A673 (cell line): ENCODE measurements around the gene FBXO48. TPM values are rescaled to one million over a fixed set of nuclear protein-coding genes. Genes with fewer than 3 reads are reported as not detected.

Source experiments
- BruUV-seq: library from RNA; stranded (reverse); fragments of 400-500 nt; replicated peaks from 2 replicates; lab custom pipeline; 2021; lab: Mats Ljungman, UMichigan
- CTCF ChIA-PET: fragments of 300-600 bp; sonication (Branson Sonifier 250); formaldehyde crosslinking; loops from one replicate; lab custom pipeline; 2022; ENCODE audit warnings: antibody characterized with exemption; lab: Charles Lee
- POLR2A ChIA-PET: fragments of 300-600 bp; sonication (Branson Sonifier 250); formaldehyde crosslinking; loops from one replicate; lab custom pipeline; 2022; ENCODE audit warnings: antibody characterized with exemption; ENCODE audit not compliant: low non-redundant PET; lab: Charles Lee
- DNase-seq: peaks from one replicate; pipeline ENCODE4 v3.0.0-alpha.2; 2015; ENCODE audit warnings: low spot score
- H3K27ac ChIP-seq: fragments of 200-600 bp; sonication (generic); 2 replicates; pipeline ENCODE4 v1.5.1; 2016; ENCODE audit warnings: mixed run types, low read depth, mild to moderate bottlenecking, mixed read lengths, antibody characterized with exemption, low read length; ENCODE audit not compliant: poor library complexity, severe bottlenecking
- H3K27me3 ChIP-seq: fragments of 200-600 bp; sonication (generic); replicated peaks from 2 replicates; pipeline ENCODE4 v1.6.1; 2017; ENCODE audit warnings: mixed run types, low read depth, mild to moderate bottlenecking, mixed read lengths, antibody characterized with exemption, low read length; ENCODE audit not compliant: insufficient read depth, poor library complexity
- H3K36me3 ChIP-seq: fragments of 200-600 bp; sonication (generic); 2 replicates; pipeline ENCODE4 v1.6.1; 2016; ENCODE audit warnings: mixed run types, mild to moderate bottlenecking, mixed read lengths, antibody characterized with exemption, low read length; ENCODE audit not compliant: insufficient read depth, poor library complexity, severe bottlenecking
- H3K4me1 ChIP-seq: fragments of 200-600 bp; sonication (generic); 2 replicates; pipeline ENCODE4 v1.6.1; 2017; ENCODE audit warnings: mixed run types, mild to moderate bottlenecking, mixed read lengths, antibody characterized with exemption, low read length; ENCODE audit not compliant: insufficient read depth, poor library complexity, severe bottlenecking
- H3K4me3 ChIP-seq: fragments of 200-600 bp; sonication (generic); 2 replicates; pipeline ENCODE4 v1.5.1; 2016; ENCODE audit warnings: low read depth, mixed run types, mild to moderate bottlenecking, mixed read lengths, low read length; ENCODE audit not compliant: poor library complexity, severe bottlenecking
- H3K9me3 ChIP-seq: fragments of 200-600 bp; sonication (generic); 2 replicates; pipeline ENCODE4 v1.6.1; 2016; ENCODE audit warnings: mixed run types, low read depth, mild to moderate bottlenecking, mixed read lengths, antibody characterized with exemption, low read length; ENCODE audit not compliant: poor library complexity, severe bottlenecking
- EZH2 ChIP-seq: fragments of 200-600 bp; sonication (generic); IDR thresholded peaks from 2 replicates; pipeline ENCODE4 v1.6.1; 2017; ENCODE audit warnings: borderline replicate concordance, low read depth, mild to moderate bottlenecking, mixed read lengths, antibody characterized with exemption, low read length; ENCODE audit not compliant: poor library complexity, severe bottlenecking
- intact Hi-C: fragments of 100-400 bp; cut with micrococcal nuclease; formaldehyde crosslinking; loops from one replicate; pipeline ENCODE4 v1.10.0; 2022; ENCODE audit not compliant: unreplicated experiment
- total RNA-seq: library from RNA; stranded (reverse); gene quantifications from 2 replicates; pipeline ENCODE4 v1.2.3, GENCODE V29; 2021
- TF ChIP-seq, protein P1 (sequence below): fragments of 300-800, 200-600 bp; sonication (generic); conservative IDR thresholded peaks from 2 replicates; pipeline ENCODE4 v1.5.1; 2017; ENCODE audit warnings: low read depth, mild to moderate bottlenecking, antibody characterized with exemption, low read length, moderate library complexity, mixed read lengths

FBXO48 gene
- total RNA-seq, 1 experiment from 2014 or later, result 2.0 TPM

- ChIA-PET POLR2A (interaction anchor here (0.6 kb wide), 1 partner anchor 20 kb away, joined by 5 read pairs; no protein-coding TSS in a partner anchor), CTCF (interaction anchor here (0.6 kb wide), 1 partner anchor 363 kb away, joined by 3 read pairs; no protein-coding TSS in a partner anchor)
- no peak for DNase-seq
- intact Hi-C loops, result no loop called here
- Histone ChIP-seq H3K27ac (no peak overlapping the region), H3K27me3 (no peaks in the 10 kb centered on the region), H3K36me3 (no peaks in the 10 kb centered on the region), H3K4me1 (peaks cover 9% of the 10 kb centered on the region), H3K9me3 (no peaks in the 10 kb centered on the region), H3K4me3 (no peak overlapping the region)
- BruUV-seq, result no TSS peak
- TF ChIP-seq, protein P1, sequence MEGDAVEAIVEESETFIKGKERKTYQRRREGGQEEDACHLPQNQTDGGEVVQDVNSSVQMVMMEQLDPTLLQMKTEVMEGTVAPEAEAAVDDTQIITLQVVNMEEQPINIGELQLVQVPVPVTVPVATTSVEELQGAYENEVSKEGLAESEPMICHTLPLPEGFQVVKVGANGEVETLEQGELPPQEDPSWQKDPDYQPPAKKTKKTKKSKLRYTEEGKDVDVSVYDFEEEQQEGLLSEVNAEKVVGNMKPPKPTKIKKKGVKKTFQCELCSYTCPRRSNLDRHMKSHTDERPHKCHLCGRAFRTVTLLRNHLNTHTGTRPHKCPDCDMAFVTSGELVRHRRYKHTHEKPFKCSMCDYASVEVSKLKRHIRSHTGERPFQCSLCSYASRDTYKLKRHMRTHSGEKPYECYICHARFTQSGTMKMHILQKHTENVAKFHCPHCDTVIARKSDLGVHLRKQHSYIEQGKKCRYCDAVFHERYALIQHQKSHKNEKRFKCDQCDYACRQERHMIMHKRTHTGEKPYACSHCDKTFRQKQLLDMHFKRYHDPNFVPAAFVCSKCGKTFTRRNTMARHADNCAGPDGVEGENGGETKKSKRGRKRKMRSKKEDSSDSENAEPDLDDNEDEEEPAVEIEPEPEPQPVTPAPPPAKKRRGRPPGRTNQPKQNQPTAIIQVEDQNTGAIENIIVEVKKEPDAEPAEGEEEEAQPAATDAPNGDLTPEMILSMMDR, result no peak
- no peak for TF ChIP-seq EZH2
Observed at GRCh38 chr2:68483011-68483410, 15.9 kb upstream of the FBXO48 start.

DNA sequence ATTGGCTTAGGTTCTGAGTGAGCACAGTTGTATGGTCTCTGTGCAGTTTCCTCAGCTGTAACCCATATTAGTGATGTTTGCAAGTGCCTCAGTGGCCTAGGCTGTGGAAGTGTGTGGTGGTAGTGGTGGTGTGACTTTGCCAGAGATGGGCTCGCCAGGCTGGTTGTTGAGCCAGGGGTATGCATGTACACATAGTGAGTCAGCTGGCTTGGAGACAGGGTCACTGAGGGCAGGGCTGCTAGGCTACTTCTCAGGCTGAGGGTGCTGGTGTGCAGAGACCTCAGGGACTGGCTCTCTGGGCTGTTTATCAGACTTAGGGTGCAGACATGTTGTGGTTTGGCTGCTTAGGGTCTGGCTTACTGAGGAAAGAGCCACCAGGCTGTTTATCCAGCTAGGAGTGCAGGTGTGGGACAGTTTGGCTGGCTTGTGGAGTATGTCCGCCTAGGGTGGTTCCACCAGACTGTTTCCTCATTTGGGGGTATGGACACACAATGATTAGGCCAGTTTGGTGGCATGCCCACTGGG is 15.3 kb upstream of the FBXO48 start:
- Histone ChIP-seq H3K36me3 (no peaks in the 10 kb centered on the region), H3K9me3 (no peaks in the 10 kb centered on the region), H3K27me3 (no peaks in the 10 kb centered on the region), H3K27ac (no peak overlapping the region), H3K4me3 (no peak overlapping the region), H3K4me1 (peaks cover 5% of the 10 kb centered on the region)
- DNase-seq, result no peak
- TF ChIP-seq, protein P1, result no peak
- TF ChIP-seq EZH2, result no peak
- ChIA-PET CTCF (interaction anchor here (0.6 kb wide), 1 partner anchor 363 kb away, joined by 3 read pairs; no protein-coding TSS in a partner anchor), POLR2A (no interaction called here)
- no TSS peak for BruUV-seq
- intact Hi-C loops, result no loop called here

GRCh38 chr2:68478688-68479087 is 11.6 kb upstream of the FBXO48 start:
- CTCF ChIA-PET, result interaction anchor here (0.7 kb wide), 1 partner anchor 285 kb away, joined by 3 read pairs; no protein-coding TSS in a partner anchor
- POLR2A ChIA-PET, result no interaction called here

More at GRCh38 chr2:68478688-68479087, 11.6 kb upstream of the FBXO48 start:
- BruUV-seq, result no TSS peak
- no peak overlapping the region for H3K4me3 ChIP-seq
- H3K9me3 ChIP-seq, result no peaks in the 10 kb centered on the region
- H3K4me1 ChIP-seq, result no peaks in the 10 kb centered on the region
- TF ChIP-seq EZH2, result no peak
- TF ChIP-seq, protein P1, result no peak
- no peaks in the 10 kb centered on the region for H3K27me3 ChIP-seq
- intact Hi-C loops, result no loop called here
- no peak overlapping the region for H3K27ac ChIP-seq
- H3K36me3 ChIP-seq, result no peaks in the 10 kb centered on the region
- no peak for DNase-seq
